HepG2 (cell line): ENCODE measurements around the gene BCLAF1. TPM values are rescaled to one million over a fixed set of nuclear protein-coding genes. Genes with fewer than 3 reads are reported as not detected.

Source experiments
- AKAP8 ChIP-seq: sonication (generic); formaldehyde crosslinking; IDR thresholded peaks from 2 replicates; pipeline ENCODE4 v1.5.1; 2020; ENCODE audit warnings: mild to moderate bottlenecking, missing genetic modification reagents
- CBFB ChIP-seq: sonication (generic); formaldehyde crosslinking; IDR thresholded peaks from 2 replicates; pipeline ENCODE4 v1.4.0; 2020; ENCODE audit warnings: missing genetic modification reagents
- DNMT3B ChIP-seq: conservative IDR thresholded peaks from 2 replicates; pipeline ENCODE4 v1.6.1; 2016; ENCODE audit warnings: missing biosample characterization, control low read depth
- EEA1 ChIP-seq: sonication (generic); formaldehyde crosslinking; IDR thresholded peaks from 2 replicates; pipeline ENCODE4 v1.5.1; 2020; ENCODE audit warnings: mild to moderate bottlenecking, missing genetic modification reagents, borderline replicate concordance
- FOSL2 ChIP-seq: sonication (generic); formaldehyde crosslinking; IDR thresholded peaks from 2 replicates; pipeline ENCODE4 v1.4.0; 2020; ENCODE audit warnings: missing genetic modification reagents
- RFX3 ChIP-seq: IDR thresholded peaks from 2 replicates; pipeline ENCODE4 v1.6.1; 2016; ENCODE audit warnings: missing biosample characterization, missing genetic modification reagents
- SP1 ChIP-seq, 2 experiments: fragments of 450-650 bp in 1 of 2; sonication (generic) in 1 of 2; formaldehyde crosslinking in 1 of 2; IDR thresholded peaks; 2 replicates each; pipeline versions ENCODE4 v1.4.0 to v1.6.1; 2016 to 2020; ENCODE audit warnings: missing genetic modification reagents in 1 of 2
- SRSF9 ChIP-seq: fragments of 200-400 bp; formaldehyde crosslinking; IDR thresholded peaks from 2 replicates; pipeline ENCODE4 v1.6.1; 2018; ENCODE audit warnings: borderline replicate concordance, mild to moderate bottlenecking, low read depth, low read length; ENCODE audit not compliant: insufficient read depth, poor library complexity, severe bottlenecking
- ZNF260 ChIP-seq: sonication (generic); formaldehyde crosslinking; IDR thresholded peaks from 2 replicates; pipeline ENCODE4 v1.4.0; 2020; ENCODE audit warnings: missing genetic modification reagents, low read depth, mild to moderate bottlenecking, borderline replicate concordance
- ZSCAN9 ChIP-seq: IDR thresholded peaks from 2 replicates; pipeline ENCODE4 v1.6.1; 2016; ENCODE audit warnings: borderline replicate concordance
- polyA plus RNA-seq, 8 experiments: library from polyadenylated mRNA; depleted of rRNA in 3 of 8; stranded (reverse) in 7 of 8; unstranded in 1 of 8; fragments of >200 nt; fragmentation: Illumina TruSeq in 4 of 8; extraction: Trizol in 4 of 8; gene quantifications; 2 replicates each; pipeline versions ENCODE4 v1.2.1 to v1.2.3, GENCODE V29; 2011 to 2016; ENCODE audit warnings: low read depth in 4 of 8, missing spikeins in 1 of 8, mixed read lengths in 1 of 8; ENCODE audit not compliant: insufficient read depth in 1 of 8
- total RNA-seq, 5 experiments: library from RNA; depleted of rRNA; stranded (reverse); fragments of >200 nt; fragmentation: Illumina TruSeq; extraction: Trizol; gene quantifications; 2 replicates each; pipeline ENCODE4 v1.2.3, GENCODE V29; 2016; ENCODE audit warnings: low read depth in 1 of 5
- TF ChIP-seq, protein P1 (sequence below): sonication (generic); formaldehyde crosslinking; IDR thresholded peaks from 2 replicates; pipeline ENCODE4; 2020; ENCODE audit warnings: missing genetic modification reagents, mild to moderate bottlenecking, borderline replicate concordance
- TF ChIP-seq, protein P2 (sequence below): sonication (generic); formaldehyde crosslinking; IDR thresholded peaks from 2 replicates; pipeline ENCODE4 v1.8.0; 2022; ENCODE audit warnings: mild to moderate bottlenecking, missing genetic modification reagents, moderate library complexity
- TF ChIP-seq, protein P3 (sequence below): sonication (generic); formaldehyde crosslinking; IDR thresholded peaks from 2 replicates; pipeline ENCODE4 v1.5.0; 2020; ENCODE audit warnings: mild to moderate bottlenecking, missing genetic modification reagents
- TF ChIP-seq, protein P4 (sequence below): sonication (generic); formaldehyde crosslinking; conservative IDR thresholded peaks from 2 replicates; pipeline ENCODE4 v1.8.1; 2023; ENCODE audit warnings: missing genetic modification reagents
- TF ChIP-seq, protein P5 (sequence below): sonication (generic); formaldehyde crosslinking; IDR thresholded peaks from 2 replicates; pipeline ENCODE4 v1.5.1; 2020; ENCODE audit warnings: mild to moderate bottlenecking, missing genetic modification reagents, borderline replicate concordance

The BCLAF1 gene
- total and polyA plus RNA-seq, 2 of the 13 experiments (the other 11 are each of a cell fraction or from before 2014, with no cell fraction given), result 55.3 to 292 TPM

DNA sequence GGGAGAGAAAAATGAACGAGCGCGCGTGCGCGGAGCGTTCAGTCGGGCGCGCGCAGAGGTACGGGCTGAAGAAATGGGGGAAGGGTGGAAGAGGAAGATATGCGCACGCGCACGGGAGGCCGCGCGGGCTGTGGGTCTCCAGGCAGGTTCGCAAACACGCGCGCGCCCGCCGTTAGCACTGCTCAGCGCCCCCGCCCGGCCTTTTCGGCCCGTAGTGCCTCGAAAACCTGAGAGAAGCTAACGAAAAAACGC lies 393 bp downstream of the BCLAF1 start (continued):
- TF ChIP-seq, protein P1, sequence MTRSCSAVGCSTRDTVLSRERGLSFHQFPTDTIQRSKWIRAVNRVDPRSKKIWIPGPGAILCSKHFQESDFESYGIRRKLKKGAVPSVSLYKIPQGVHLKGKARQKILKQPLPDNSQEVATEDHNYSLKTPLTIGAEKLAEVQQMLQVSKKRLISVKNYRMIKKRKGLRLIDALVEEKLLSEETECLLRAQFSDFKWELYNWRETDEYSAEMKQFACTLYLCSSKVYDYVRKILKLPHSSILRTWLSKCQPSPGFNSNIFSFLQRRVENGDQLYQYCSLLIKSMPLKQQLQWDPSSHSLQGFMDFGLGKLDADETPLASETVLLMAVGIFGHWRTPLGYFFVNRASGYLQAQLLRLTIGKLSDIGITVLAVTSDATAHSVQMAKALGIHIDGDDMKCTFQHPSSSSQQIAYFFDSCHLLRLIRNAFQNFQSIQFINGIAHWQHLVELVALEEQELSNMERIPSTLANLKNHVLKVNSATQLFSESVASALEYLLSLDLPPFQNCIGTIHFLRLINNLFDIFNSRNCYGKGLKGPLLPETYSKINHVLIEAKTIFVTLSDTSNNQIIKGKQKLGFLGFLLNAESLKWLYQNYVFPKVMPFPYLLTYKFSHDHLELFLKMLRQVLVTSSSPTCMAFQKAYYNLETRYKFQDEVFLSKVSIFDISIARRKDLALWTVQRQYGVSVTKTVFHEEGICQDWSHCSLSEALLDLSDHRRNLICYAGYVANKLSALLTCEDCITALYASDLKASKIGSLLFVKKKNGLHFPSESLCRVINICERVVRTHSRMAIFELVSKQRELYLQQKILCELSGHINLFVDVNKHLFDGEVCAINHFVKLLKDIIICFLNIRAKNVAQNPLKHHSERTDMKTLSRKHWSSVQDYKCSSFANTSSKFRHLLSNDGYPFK, result no peak
- TF ChIP-seq RFX3 (no peak), CBFB (CRISPR knock-in tag) (no peak; the same call in 1 of the 2 replicates), EEA1 (0 out of 2 replicates have a peak, but pooled peaks have one; percentile 79), SRSF9 (no peak), FOSL2 (CRISPR knock-in tag) (0 out of 2 replicates have a peak, but pooled peaks have one; percentile 1), DNMT3B (CRISPR knock-in tag) (0 out of 2 replicates have a peak, but pooled peaks have one; percentile 78), ZNF260 (CRISPR knock-in tag) (no peak), SP1 (IDR thresholded peaks at IDR 0.05) (no peak), SP1 (CRISPR knock-in tag; IDR thresholded peaks at IDR 0.05) (no peak), ZSCAN9 (CRISPR knock-in tag) (no peak), AKAP8 (CRISPR knock-in tag) (no peak)
- TF ChIP-seq, protein P2, sequence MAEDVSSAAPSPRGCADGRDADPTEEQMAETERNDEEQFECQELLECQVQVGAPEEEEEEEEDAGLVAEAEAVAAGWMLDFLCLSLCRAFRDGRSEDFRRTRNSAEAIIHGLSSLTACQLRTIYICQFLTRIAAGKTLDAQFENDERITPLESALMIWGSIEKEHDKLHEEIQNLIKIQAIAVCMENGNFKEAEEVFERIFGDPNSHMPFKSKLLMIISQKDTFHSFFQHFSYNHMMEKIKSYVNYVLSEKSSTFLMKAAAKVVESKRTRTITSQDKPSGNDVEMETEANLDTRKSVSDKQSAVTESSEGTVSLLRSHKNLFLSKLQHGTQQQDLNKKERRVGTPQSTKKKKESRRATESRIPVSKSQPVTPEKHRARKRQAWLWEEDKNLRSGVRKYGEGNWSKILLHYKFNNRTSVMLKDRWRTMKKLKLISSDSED (CRISPR knock-in tag), result no peak
- TF ChIP-seq, protein P3, sequence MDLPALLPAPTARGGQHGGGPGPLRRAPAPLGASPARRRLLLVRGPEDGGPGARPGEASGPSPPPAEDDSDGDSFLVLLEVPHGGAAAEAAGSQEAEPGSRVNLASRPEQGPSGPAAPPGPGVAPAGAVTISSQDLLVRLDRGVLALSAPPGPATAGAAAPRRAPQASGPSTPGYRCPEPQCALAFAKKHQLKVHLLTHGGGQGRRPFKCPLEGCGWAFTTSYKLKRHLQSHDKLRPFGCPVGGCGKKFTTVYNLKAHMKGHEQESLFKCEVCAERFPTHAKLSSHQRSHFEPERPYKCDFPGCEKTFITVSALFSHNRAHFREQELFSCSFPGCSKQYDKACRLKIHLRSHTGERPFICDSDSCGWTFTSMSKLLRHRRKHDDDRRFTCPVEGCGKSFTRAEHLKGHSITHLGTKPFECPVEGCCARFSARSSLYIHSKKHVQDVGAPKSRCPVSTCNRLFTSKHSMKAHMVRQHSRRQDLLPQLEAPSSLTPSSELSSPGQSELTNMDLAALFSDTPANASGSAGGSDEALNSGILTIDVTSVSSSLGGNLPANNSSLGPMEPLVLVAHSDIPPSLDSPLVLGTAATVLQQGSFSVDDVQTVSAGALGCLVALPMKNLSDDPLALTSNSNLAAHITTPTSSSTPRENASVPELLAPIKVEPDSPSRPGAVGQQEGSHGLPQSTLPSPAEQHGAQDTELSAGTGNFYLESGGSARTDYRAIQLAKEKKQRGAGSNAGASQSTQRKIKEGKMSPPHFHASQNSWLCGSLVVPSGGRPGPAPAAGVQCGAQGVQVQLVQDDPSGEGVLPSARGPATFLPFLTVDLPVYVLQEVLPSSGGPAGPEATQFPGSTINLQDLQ, result peak; percentile 82; the same call in 1 of the 2 replicates
- TF ChIP-seq, protein P4, sequence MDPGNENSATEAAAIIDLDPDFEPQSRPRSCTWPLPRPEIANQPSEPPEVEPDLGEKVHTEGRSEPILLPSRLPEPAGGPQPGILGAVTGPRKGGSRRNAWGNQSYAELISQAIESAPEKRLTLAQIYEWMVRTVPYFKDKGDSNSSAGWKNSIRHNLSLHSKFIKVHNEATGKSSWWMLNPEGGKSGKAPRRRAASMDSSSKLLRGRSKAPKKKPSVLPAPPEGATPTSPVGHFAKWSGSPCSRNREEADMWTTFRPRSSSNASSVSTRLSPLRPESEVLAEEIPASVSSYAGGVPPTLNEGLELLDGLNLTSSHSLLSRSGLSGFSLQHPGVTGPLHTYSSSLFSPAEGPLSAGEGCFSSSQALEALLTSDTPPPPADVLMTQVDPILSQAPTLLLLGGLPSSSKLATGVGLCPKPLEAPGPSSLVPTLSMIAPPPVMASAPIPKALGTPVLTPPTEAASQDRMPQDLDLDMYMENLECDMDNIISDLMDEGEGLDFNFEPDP, result 0 out of 2 replicates have a peak, but pooled peaks have one; percentile 89
- TF ChIP-seq, protein P5, sequence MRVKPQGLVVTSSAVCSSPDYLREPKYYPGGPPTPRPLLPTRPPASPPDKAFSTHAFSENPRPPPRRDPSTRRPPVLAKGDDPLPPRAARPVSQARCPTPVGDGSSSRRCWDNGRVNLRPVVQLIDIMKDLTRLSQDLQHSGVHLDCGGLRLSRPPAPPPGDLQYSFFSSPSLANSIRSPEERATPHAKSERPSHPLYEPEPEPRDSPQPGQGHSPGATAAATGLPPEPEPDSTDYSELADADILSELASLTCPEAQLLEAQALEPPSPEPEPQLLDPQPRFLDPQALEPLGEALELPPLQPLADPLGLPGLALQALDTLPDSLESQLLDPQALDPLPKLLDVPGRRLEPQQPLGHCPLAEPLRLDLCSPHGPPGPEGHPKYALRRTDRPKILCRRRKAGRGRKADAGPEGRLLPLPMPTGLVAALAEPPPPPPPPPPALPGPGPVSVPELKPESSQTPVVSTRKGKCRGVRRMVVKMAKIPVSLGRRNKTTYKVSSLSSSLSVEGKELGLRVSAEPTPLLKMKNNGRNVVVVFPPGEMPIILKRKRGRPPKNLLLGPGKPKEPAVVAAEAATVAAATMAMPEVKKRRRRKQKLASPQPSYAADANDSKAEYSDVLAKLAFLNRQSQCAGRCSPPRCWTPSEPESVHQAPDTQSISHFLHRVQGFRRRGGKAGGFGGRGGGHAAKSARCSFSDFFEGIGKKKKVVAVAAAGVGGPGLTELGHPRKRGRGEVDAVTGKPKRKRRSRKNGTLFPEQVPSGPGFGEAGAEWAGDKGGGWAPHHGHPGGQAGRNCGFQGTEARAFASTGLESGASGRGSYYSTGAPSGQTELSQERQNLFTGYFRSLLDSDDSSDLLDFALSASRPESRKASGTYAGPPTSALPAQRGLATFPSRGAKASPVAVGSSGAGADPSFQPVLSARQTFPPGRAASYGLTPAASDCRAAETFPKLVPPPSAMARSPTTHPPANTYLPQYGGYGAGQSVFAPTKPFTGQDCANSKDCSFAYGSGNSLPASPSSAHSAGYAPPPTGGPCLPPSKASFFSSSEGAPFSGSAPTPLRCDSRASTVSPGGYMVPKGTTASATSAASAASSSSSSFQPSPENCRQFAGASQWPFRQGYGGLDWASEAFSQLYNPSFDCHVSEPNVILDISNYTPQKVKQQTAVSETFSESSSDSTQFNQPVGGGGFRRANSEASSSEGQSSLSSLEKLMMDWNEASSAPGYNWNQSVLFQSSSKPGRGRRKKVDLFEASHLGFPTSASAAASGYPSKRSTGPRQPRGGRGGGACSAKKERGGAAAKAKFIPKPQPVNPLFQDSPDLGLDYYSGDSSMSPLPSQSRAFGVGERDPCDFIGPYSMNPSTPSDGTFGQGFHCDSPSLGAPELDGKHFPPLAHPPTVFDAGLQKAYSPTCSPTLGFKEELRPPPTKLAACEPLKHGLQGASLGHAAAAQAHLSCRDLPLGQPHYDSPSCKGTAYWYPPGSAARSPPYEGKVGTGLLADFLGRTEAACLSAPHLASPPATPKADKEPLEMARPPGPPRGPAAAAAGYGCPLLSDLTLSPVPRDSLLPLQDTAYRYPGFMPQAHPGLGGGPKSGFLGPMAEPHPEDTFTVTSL, result peak; percentile 73; the same call in 1 of the 2 replicates
